Spleen (tissue), 7 donors: ENCODE measurements around the gene ESAM.

Source experiments
- POLR2A ChIP-seq, 3 donors: fragments of 450-650 bp; IDR thresholded peaks; one replicate each; pipeline ENCODE4 v1.5.1; 2017; ENCODE audit warnings: antibody characterized with exemption in 3 of 3, mild to moderate bottlenecking in 1 of 3
- TF ChIP-seq, protein P1 (sequence below), 11 experiments: fragments of 200-600 bp in 7 of 11; fragments of 450-650 bp in 4 of 11; sonication (generic) in 4 of 11; IDR thresholded peaks in 8 of 11; conservative IDR thresholded peaks in 3 of 11; 1 replicate in 7 of 11; 2 replicates in 4 of 11; pipeline versions ENCODE4 v1.4.0 to v1.8.0; 2016 to 2021; ENCODE audit warnings: antibody characterized with exemption in 11 of 11, inconsistent platforms in 4 of 11, mild to moderate bottlenecking in 1 of 11
- donor health status: DM: no; HTN: no; CAD: no; lungs with moderate emphysema.
- donor health status: DM: no; HTN: no; CAD: no.
- donor health status: DM: no; HTN: no; CAD: no.

- TF ChIP-seq, protein P1, sequence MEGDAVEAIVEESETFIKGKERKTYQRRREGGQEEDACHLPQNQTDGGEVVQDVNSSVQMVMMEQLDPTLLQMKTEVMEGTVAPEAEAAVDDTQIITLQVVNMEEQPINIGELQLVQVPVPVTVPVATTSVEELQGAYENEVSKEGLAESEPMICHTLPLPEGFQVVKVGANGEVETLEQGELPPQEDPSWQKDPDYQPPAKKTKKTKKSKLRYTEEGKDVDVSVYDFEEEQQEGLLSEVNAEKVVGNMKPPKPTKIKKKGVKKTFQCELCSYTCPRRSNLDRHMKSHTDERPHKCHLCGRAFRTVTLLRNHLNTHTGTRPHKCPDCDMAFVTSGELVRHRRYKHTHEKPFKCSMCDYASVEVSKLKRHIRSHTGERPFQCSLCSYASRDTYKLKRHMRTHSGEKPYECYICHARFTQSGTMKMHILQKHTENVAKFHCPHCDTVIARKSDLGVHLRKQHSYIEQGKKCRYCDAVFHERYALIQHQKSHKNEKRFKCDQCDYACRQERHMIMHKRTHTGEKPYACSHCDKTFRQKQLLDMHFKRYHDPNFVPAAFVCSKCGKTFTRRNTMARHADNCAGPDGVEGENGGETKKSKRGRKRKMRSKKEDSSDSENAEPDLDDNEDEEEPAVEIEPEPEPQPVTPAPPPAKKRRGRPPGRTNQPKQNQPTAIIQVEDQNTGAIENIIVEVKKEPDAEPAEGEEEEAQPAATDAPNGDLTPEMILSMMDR (IDR thresholded peaks at IDR 0.05 in 8 of 11, conservative IDR thresholded peaks at IDR 0.05 in 3 of 11), result no peak
- no peak for TF ChIP-seq POLR2A (IDR thresholded peaks at IDR 0.05)
Observed at GRCh38 chr11:124778281-124778680, 16.2 kb upstream of the ESAM start.
